Uterus (tissue), 4 donors: Measurements from ENCODE around the gene ZSWIM6. TPM values are rescaled to one million over a fixed set of nuclear protein-coding genes. Genes with fewer than 3 reads are reported as not detected.

Experiments used
- DNase-seq, 2 donors: peaks; one replicate each; pipeline ENCODE4 v3.0.0-alpha.2; 2019 to 2020
- H3K27ac ChIP-seq, 2 donors: fragments of 200-600 bp; sonication (generic); 1 replicate in 1 of 2; 2 replicates in 1 of 2; pipeline ENCODE4 v1.5.1; 2016 to 2018
- H3K27me3 ChIP-seq, 2 donors: fragments of 200-600 bp; sonication (generic); one replicate each; pipeline ENCODE4 v1.5.1; 2018 to 2019; ENCODE audit warnings: control low read depth in 1 of 2
- H3K36me3 ChIP-seq, 2 donors: fragments of 200-600 bp; sonication (generic); one replicate each; pipeline ENCODE4 v1.5.1; 2019; ENCODE audit warnings: control low read depth in 1 of 2
- H3K4me1 ChIP-seq, 2 donors: fragments of 200-600 bp; sonication (generic); one replicate each; pipeline ENCODE4 v1.5.1; 2018 to 2019; ENCODE audit warnings: control low read depth in 1 of 2
- H3K4me3 ChIP-seq, 2 donors: fragments of 200-600 bp; sonication (generic); 1 replicate in 1 of 2; 2 replicates in 1 of 2; pipeline ENCODE4 v1.5.1; 2018 to 2019; ENCODE audit warnings: mild to moderate bottlenecking in 1 of 2
- H3K9me3 ChIP-seq, 2 donors: fragments of 200-600 bp; sonication (generic); one replicate each; pipeline ENCODE4 v1.5.1; 2019; ENCODE audit warnings: control low read depth in 1 of 2
- CTCF ChIP-seq, 4 experiments: fragments of 200-600 bp in 2 of 4; fragments of 450-650 bp in 2 of 4; sonication (generic) in 2 of 4; IDR thresholded peaks; one replicate each; pipeline ENCODE4 v1.5.1; 2016 to 2019; ENCODE audit warnings: antibody characterized with exemption in 4 of 4, mild to moderate bottlenecking in 2 of 4, moderate library complexity in 1 of 4
- POLR2A ChIP-seq, 2 donors: fragments of 450-650 bp; IDR thresholded peaks; one replicate each; pipeline ENCODE4 v1.6.1; 2016; ENCODE audit warnings: antibody characterized with exemption in 2 of 2, mild to moderate bottlenecking in 1 of 2, moderate library complexity in 1 of 2
- intact Hi-C: fragments of 100-400 bp; cut with DNase I; formaldehyde crosslinking; loops from one replicate; pipeline ENCODE4 v1.15.1; 2023; ENCODE audit warnings: low total_unique reads
- total RNA-seq, 4 donors: library from RNA; depleted of rRNA in 3 of 4; stranded (reverse); fragments of >200 nt in 3 of 4; gene quantifications; one replicate each; pipeline versions ENCODE4 v1.1.0 to v1.2.4, GENCODE V29; 2014 to 2023
- donor health status: DM: yes; HTN: yes; CAD: no.

ZSWIM6 gene
- total RNA-seq, 4 donors from 2014 or later: 4.1 to 14.8 (median 11.1) TPM

DNA sequence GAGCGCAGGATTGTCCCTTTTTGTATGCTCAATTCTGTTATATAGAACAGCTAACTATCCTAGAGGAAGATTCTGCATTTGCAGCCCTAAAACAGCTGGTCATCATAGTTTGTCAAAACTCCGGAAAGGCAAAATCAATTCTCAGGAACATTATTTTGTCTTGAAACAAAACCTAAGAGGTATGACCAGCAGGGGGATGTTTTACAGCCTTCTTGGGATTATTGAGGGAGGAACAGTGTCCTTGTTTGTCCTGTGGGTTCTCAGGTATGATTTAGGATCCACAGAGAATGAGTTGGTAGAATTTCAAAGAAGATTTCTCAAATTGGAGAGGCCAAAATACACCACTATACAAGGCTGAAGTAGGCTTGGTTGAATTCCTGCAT is 136.4 kb downstream of the ZSWIM6 start:
- H3K4me3 ChIP-seq: no peak overlapping the region
- peaks cover 0 to 6% of the 10 kb centered on the region in 2 donors for H3K4me1 ChIP-seq

GRCh38 chr5:61471352-61471751 is 139.3 kb downstream of the ZSWIM6 start:
- Histone ChIP-seq H3K4me3 (no peak overlapping the region), H3K27ac (no peak overlapping the region), H3K9me3 (no peaks in the 10 kb centered on the region), H3K36me3 (no peaks in the 10 kb centered on the region), H3K27me3 (no peaks in the 10 kb centered on the region), H3K4me1 (peaks cover 0 to 6% of the 10 kb centered on the region in 2 donors)
- intact Hi-C loops: no loop called here
- TF ChIP-seq CTCF (IDR thresholded peaks at IDR 0.05) (no peak), POLR2A (IDR thresholded peaks at IDR 0.05) (no peak)
- DNase-seq: no peak

More for the DNA sequence above, 136.4 kb downstream of the ZSWIM6 start:
- Histone ChIP-seq H3K27ac (no peak overlapping the region), H3K36me3 (no peaks in the 10 kb centered on the region), H3K27me3 (no peaks in the 10 kb centered on the region), H3K9me3 (no peaks in the 10 kb centered on the region)
- intact Hi-C loops: no loop called here
- DNase-seq: no peak
- no peak for TF ChIP-seq CTCF (IDR thresholded peaks at IDR 0.05)

DNA sequence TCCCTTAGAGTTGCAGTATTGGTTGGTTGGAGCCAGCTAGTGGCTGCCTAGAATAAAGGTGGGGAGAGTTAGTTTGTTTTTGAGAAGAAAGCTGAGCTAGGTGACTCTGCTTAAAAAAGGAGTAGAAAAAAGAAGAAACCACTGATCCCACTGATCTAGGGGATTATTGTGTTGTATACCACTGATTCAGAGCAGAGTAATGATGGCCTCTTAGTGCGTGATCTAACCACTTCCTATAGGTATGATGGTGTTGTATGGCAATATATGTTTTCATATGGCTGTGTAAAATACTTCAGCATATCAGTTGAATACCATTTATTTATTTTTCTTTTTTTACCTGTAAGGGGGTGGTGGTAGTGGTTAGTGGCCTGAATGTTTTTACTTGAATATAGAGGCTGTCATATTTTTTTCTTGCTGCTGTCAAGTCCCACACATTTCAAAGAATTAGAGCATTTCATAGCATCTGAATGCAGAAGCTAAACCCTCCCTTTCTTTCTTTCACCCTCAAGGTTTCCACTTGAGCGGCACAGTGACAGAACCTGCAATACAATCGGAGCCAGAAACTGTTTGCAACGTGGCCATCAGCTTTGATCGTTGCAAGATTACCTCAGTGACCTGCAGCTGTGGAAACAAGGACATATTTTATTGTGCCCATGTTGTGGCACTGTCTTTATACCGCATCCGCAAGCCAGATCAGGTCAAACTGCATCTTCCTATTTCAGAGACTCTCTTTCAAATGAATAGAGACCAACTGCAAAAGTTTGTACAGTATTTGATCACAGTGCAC is 140.3 kb downstream of the ZSWIM6 start:
- no peak for DNase-seq
- no peak overlapping the region for H3K4me3 ChIP-seq
- peaks cover 0 to 6% of the 10 kb centered on the region in 2 donors for H3K4me1 ChIP-seq
- no peak overlapping the region for H3K27ac ChIP-seq
- intact Hi-C loops: no loop called here
- no peaks in the 10 kb centered on the region for H3K27me3 ChIP-seq
- H3K36me3 ChIP-seq: no peaks in the 10 kb centered on the region
- H3K9me3 ChIP-seq: no peaks in the 10 kb centered on the region
- TF ChIP-seq CTCF (IDR thresholded peaks at IDR 0.05) (no peak), POLR2A (IDR thresholded peaks at IDR 0.05) (no peak)

DNA sequence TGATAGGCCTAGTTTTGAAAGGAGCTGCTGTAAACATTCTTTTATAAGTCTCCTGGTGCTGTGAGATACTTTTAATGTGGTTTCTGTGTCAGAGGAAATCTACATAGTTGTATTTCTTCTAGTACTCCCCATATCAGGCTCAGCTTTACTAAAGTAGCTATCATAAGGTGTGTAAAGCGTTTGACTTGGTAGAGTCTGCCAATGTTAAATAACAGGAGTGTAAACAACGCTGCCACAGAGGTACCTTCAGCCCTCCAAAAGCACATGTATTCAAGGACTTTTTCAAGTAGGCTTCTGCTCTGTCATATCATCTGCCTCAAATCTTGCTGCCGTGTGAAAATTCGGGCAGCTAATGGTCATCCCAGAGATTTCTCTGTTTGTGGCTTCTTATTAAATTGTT is 142.7 kb downstream of the ZSWIM6 start:
- H3K27ac ChIP-seq: no peak overlapping the region
- no peaks in the 10 kb centered on the region for H3K27me3 ChIP-seq
- intact Hi-C loops: no loop called here
- no peaks in the 10 kb centered on the region for H3K4me1 ChIP-seq
- TF ChIP-seq CTCF (IDR thresholded peaks at IDR 0.05) (no peak), POLR2A (IDR thresholded peaks at IDR 0.05) (no peak)
- H3K9me3 ChIP-seq: no peaks in the 10 kb centered on the region
- no peak for DNase-seq
- no peak overlapping the region for H3K4me3 ChIP-seq
- H3K36me3 ChIP-seq: no peaks in the 10 kb centered on the region

DNA sequence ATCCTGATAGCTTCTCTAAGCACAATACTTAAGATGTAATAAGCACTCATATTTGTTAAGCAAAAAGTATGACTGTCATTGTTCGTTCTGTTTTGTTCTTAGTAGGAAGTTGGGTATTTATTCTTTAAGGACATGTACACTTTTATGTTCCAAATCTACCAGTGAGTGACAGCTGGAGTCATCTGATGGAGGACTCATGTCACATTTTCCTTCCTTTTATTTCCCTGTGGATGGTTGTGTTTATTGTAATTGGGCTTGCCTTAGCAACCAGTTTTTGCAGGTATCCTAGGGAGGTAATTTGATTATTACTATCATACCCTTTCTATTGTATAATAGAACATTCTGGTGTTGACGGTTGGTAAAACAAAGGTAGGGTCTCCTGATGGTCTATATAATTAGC is 145.7 kb downstream of the ZSWIM6 start:
- Histone ChIP-seq H3K4me3 (no peak overlapping the region), H3K9me3 (no peaks in the 10 kb centered on the region), H3K27me3 (no peaks in the 10 kb centered on the region), H3K4me1 (no peaks in the 10 kb centered on the region), H3K36me3 (no peaks in the 10 kb centered on the region), H3K27ac (no peak overlapping the region)
- TF ChIP-seq CTCF (IDR thresholded peaks at IDR 0.05) (no peak), POLR2A (IDR thresholded peaks at IDR 0.05) (no peak)
- intact Hi-C loops: no loop called here
- no peak for DNase-seq
